Stimulated activated CD4-positive, alpha-beta T cell treated with anti-CD3 and anti-CD28 coated beads, TNF-alpha, amount 100 ng/mL, for 1 hour (primary cell): ENCODE measurements around the gene ATF2.
"Not testable (repeated sequence)": the region's sequence is repeated elsewhere in the genome, so short reads cannot be mapped to it uniquely, and the experiment has no call there.

Source experiments
- DNase-seq, 3 donors: peaks; one replicate each; pipeline ENCODE4 v3.0.0-alpha.2; 2020; ENCODE audit warnings: low read depth in 3 of 3, low spot score in 1 of 3

The ATF2 gene

GRCh38 chr2:175166216-175166824 lies 1.7 kb downstream of the ATF2 start:
- no peak for DNase-seq

GRCh38 chr2:175164235-175164634 lies 3.8 kb downstream of the ATF2 start:
- DNase-seq = no peak

GRCh38 chr2:175158894-175159293 lies 9.1 kb downstream of the ATF2 start:
- DNase-seq = no peak

- no peak for DNase-seq
Measured at GRCh38 chr2:175156534-175156933, 11.5 kb downstream of the ATF2 start.

GRCh38 chr2:175154661-175155082 lies 13.3 kb downstream of the ATF2 start:
- no peak for DNase-seq

GRCh38 chr2:175152242-175152641 lies 15.8 kb downstream of the ATF2 start:
- no peak for DNase-seq

GRCh38 chr2:175151791-175152190 lies 16.2 kb downstream of the ATF2 start:
- DNase-seq = no peak

- DNase-seq = no peak
Measured at GRCh38 chr2:175147186-175147585, 20.8 kb downstream of the ATF2 start.

GRCh38 chr2:175143678-175144077 lies 24.3 kb downstream of the ATF2 start:
- DNase-seq = no peak

GRCh38 chr2:175143191-175143590 lies 24.8 kb downstream of the ATF2 start:
- no peak for DNase-seq

- no peak for DNase-seq
Measured at GRCh38 chr2:175140332-175140731, 27.7 kb downstream of the ATF2 start.

- no peak for DNase-seq
Measured at GRCh38 chr2:175137793-175138192, 30.2 kb downstream of the ATF2 start.

- no peak for DNase-seq
Measured at GRCh38 chr2:175136334-175137215, 31.4 kb downstream of the ATF2 start.

GRCh38 chr2:175135862-175136261 lies 32.1 kb downstream of the ATF2 start:
- DNase-seq = no peak

- DNase-seq = no peak
Measured at GRCh38 chr2:175135177-175135576, 32.8 kb downstream of the ATF2 start.

- DNase-seq = no peak
Measured at GRCh38 chr2:175131252-175131651, 36.8 kb downstream of the ATF2 start.

- no peak for DNase-seq
Measured at GRCh38 chr2:175126661-175127060, 41.3 kb downstream of the ATF2 start.

- no peak for DNase-seq
Measured at GRCh38 chr2:175123254-175123653, 44.7 kb downstream of the ATF2 start.

GRCh38 chr2:175111200-175111657 lies 56.8 kb downstream of the ATF2 start:
- no peak for DNase-seq

- not testable (repeated sequence) for DNase-seq
Measured at GRCh38 chr2:175108091-175108490, 59.9 kb downstream of the ATF2 start.

GRCh38 chr2:175107146-175107545 lies 60.9 kb downstream of the ATF2 start:
- no peak for DNase-seq

- DNase-seq = no peak
Measured at GRCh38 chr2:175103191-175103590, 64.8 kb downstream of the ATF2 start.
